CD14-positive monocyte (primary cell): ENCODE results near the gene CEP78. TPM values are rescaled to one million over a fixed set of nuclear protein-coding genes. Genes with fewer than 3 reads are reported as not detected.

Source experiments
- DNase-seq, 3 donors: peaks; one replicate each; pipeline ENCODE4 v3.0.0-alpha.2; 2011 to 2022
- H2AFZ ChIP-seq: 2 replicates; pipeline ENCODE4 v1.6.0; 2012; ENCODE audit warnings: mild to moderate bottlenecking, low read depth, low read length, inconsistent platforms; ENCODE audit not compliant: insufficient read depth, poor library complexity, severe bottlenecking
- H3K27ac ChIP-seq, 2 donors: 1 replicate in 1 of 2; 2 replicates in 1 of 2; pipeline ENCODE4 v1.5.1; 2012 to 2013; ENCODE audit warnings: low read length in 2 of 2, control low read depth in 1 of 2, inconsistent platforms in 1 of 2, low read depth in 1 of 2, mild to moderate bottlenecking in 1 of 2
- H3K27me3 ChIP-seq, 2 donors: one replicate each; pipeline versions ENCODE4 v1.6.0 to v1.6.1; 2011 to 2013; ENCODE audit warnings: low read length in 2 of 2; ENCODE audit not compliant: control insufficient read depth in 2 of 2, insufficient read depth in 2 of 2
- H3K36me3 ChIP-seq, 2 donors: replicated peaks in 1 of 2; 1 replicate in 1 of 2; 2 replicates in 1 of 2; pipeline versions ENCODE4 v1.5.1 to v1.6.1; 2012 to 2013; ENCODE audit warnings: low read length in 2 of 2, control low read depth in 1 of 2, inconsistent platforms in 1 of 2, mild to moderate bottlenecking in 1 of 2; ENCODE audit not compliant: insufficient read depth in 2 of 2, control insufficient read depth in 1 of 2
- H3K4me1 ChIP-seq, 2 donors: 1 replicate in 1 of 2; 2 replicates in 1 of 2; pipeline versions ENCODE4 v1.5.1 to v1.6.1; 2012 to 2013; ENCODE audit warnings: low read length in 2 of 2, control low read depth in 1 of 2, inconsistent platforms in 1 of 2, mild to moderate bottlenecking in 1 of 2, moderate library complexity in 1 of 2; ENCODE audit not compliant: insufficient read depth in 2 of 2, control insufficient read depth in 1 of 2
- H3K4me2 ChIP-seq: replicated peaks from 2 replicates; pipeline ENCODE3; 2012; ENCODE audit warnings: low read length, moderate library complexity, mild to moderate bottlenecking; ENCODE audit not compliant: poor library complexity, severe bottlenecking; ENCODE audit errors: extremely low read depth
- H3K4me3 ChIP-seq, 3 experiments: fragments of 200-600 bp in 1 of 3; sonication (generic) in 1 of 3; replicated peaks in 1 of 3; 1 replicate in 2 of 3; 2 replicates in 1 of 3; pipeline ENCODE4 v1.5.1; 2011 to 2013; ENCODE audit warnings: low read length in 3 of 3, mild to moderate bottlenecking in 3 of 3, control low read depth in 2 of 3, low read depth in 2 of 3, inconsistent platforms in 1 of 3, moderate library complexity in 1 of 3
- H3K79me2 ChIP-seq: 2 replicates; pipeline ENCODE4 v1.6.0; 2012; ENCODE audit warnings: mild to moderate bottlenecking, control low read depth, inconsistent platforms, low read length, moderate library complexity; ENCODE audit not compliant: insufficient read depth
- H3K9ac ChIP-seq: 2 replicates; pipeline ENCODE4 v1.6.0; 2017; ENCODE audit warnings: low read length, mild to moderate bottlenecking; ENCODE audit not compliant: insufficient read depth, poor library complexity, severe bottlenecking
- H3K9me3 ChIP-seq, 2 donors: replicated peaks in 1 of 2; 1 replicate in 1 of 2; 2 replicates in 1 of 2; pipeline versions ENCODE4 v1.5.1 to v1.6.1; 2012 to 2013; ENCODE audit warnings: low read length in 2 of 2, control low read depth in 1 of 2; ENCODE audit not compliant: control insufficient read depth in 1 of 2, insufficient read depth in 1 of 2
- H4K20me1 ChIP-seq: 2 replicates; pipeline ENCODE4 v1.6.0; 2012; ENCODE audit warnings: mild to moderate bottlenecking, low read length, control low read depth, moderate library complexity; ENCODE audit not compliant: insufficient read depth
- H3K27ac Mint-ChIP-seq, 7 donors: one replicate each; pipeline ENCODE4 v1.8.0; 2020; ENCODE audit warnings: mild to moderate bottlenecking in 7 of 7, mixed read lengths in 7 of 7, moderate library complexity in 6 of 7, inconsistent platforms in 2 of 7
- H3K27me3 Mint-ChIP-seq, 3 donors: one replicate each; pipeline ENCODE4 v1.8.0; 2021 to 2022; ENCODE audit warnings: low read depth in 3 of 3, mild to moderate bottlenecking in 3 of 3, mixed read lengths in 3 of 3, moderate library complexity in 3 of 3, inconsistent platforms in 1 of 3
- H3K36me3 Mint-ChIP-seq, 2 donors: one replicate each; pipeline ENCODE4 v1.8.0; 2020; ENCODE audit warnings: mixed read lengths in 2 of 2, inconsistent platforms in 1 of 2, mild to moderate bottlenecking in 1 of 2
- H3K4me1 Mint-ChIP-seq: one replicate; pipeline ENCODE4 v1.8.0; 2020; ENCODE audit warnings: mild to moderate bottlenecking, mixed read lengths
- H3K4me3 Mint-ChIP-seq, 2 donors: one replicate each; pipeline ENCODE4 v1.8.0; 2020; ENCODE audit warnings: mild to moderate bottlenecking in 2 of 2, mixed read lengths in 2 of 2, moderate library complexity in 1 of 2
- H3K9me3 Mint-ChIP-seq, 7 donors: one replicate each; pipeline ENCODE4 v1.8.0; 2020 to 2022; ENCODE audit warnings: mixed read lengths in 7 of 7, mild to moderate bottlenecking in 6 of 7, moderate library complexity in 6 of 7, inconsistent platforms in 2 of 7
- CTCF ChIP-seq: fragments of 200-600 bp; IDR thresholded peaks from one replicate; pipeline ENCODE4 v1.8.0; 2022; ENCODE audit warnings: antibody characterized with exemption, mild to moderate bottlenecking
- WGBS: methylation state at CpG from one replicate; pipeline ENCODE4 v1.1.5; 2013; ENCODE audit warnings: missing lambda C conversion rate; ENCODE audit not compliant: insufficient coverage; 5-methylcytosine and 5-hydroxymethylcytosine counted together
- intact Hi-C, 2 donors: fragments of 100-400 bp; cut with micrococcal nuclease; formaldehyde crosslinking; loops; one replicate each; pipeline versions ENCODE4 v1.15.0 to v1.15.1; 2023
- polyA plus RNA-seq, 3 donors: library from polyadenylated mRNA; depleted of rRNA in 1 of 3; unstranded in 2 of 3; stranded (reverse) in 1 of 3; fragments of 300-500 nt in 2 of 3; fragments of >200 nt in 1 of 3; fragmentation: Illumina TruSeq in 2 of 3; gene quantifications; 1 replicate in 2 of 3; 2 replicates in 1 of 3; pipeline ENCODE4 v1.2.3, GENCODE V29; 2012 to 2021

CEP78 gene
- polyA plus RNA-seq, 3 donors = 1.7 to 3.3 (median 2.5) TPM

GRCh38 chr9:78296201-78296892, 60.5 kb downstream of the CEP78 start:
- Mint-ChIP-seq H3K36me3 (peaks cover 0 to 6% of the 10 kb centered on the region in 2 donors), H3K9me3 (peaks cover 0 to 17% (median 7%) of the 10 kb centered on the region in 7 donors), H3K27ac (no peak overlapping the region), H3K4me3 (peak overlapping the region; percentile 82 to 93), H3K27me3 (peaks cover 50 to 64% (median 58%) of the 10 kb centered on the region in 3 donors), H3K4me1 (peaks cover 36% of the 10 kb centered on the region)
- intact Hi-C loops = no loop called here
- no peak for DNase-seq
- H3K9ac ChIP-seq = no peak overlapping the region
- H3K27ac ChIP-seq = no peak overlapping the region
- no peaks in the 10 kb centered on the region for H3K36me3 ChIP-seq
- H3K79me2 ChIP-seq = no peaks in the 10 kb centered on the region
- peaks cover 29 to 52% of the 10 kb centered on the region in 2 donors for H3K27me3 ChIP-seq
- no peaks in the 10 kb centered on the region for H4K20me1 ChIP-seq
- no peak for TF ChIP-seq CTCF
- H3K4me2 ChIP-seq = peak overlapping the region; percentile 90
- peaks cover 22 to 24% of the 10 kb centered on the region in 2 donors for H3K4me1 ChIP-seq
- 5% methylated on average over 26 of the region's 32 CpGs for WGBS
- peak overlapping the region; percentile 32 to 78 (median 58) for H3K4me3 ChIP-seq
- H2AFZ ChIP-seq = peak overlapping the region; percentile 83
- H3K9me3 ChIP-seq = peaks cover 0 to 5% of the 10 kb centered on the region in 2 donors

- Mint-ChIP-seq H3K27me3 (peaks cover 47 to 59% (median 58%) of the 10 kb centered on the region in 3 donors), H3K4me1 (peaks cover 36% of the 10 kb centered on the region), H3K4me3 (peak within 1 kb of the TSS; percentile 82 to 93), H3K9me3 (peaks cover 0 to 17% (median 7%) of the 10 kb centered on the region in 7 donors), H3K27ac (peak within 1 kb of the TSS in 2 of 7 donors; percentile 63 to 72), H3K36me3 (peaks cover 0 to 8% of the 10 kb centered on the region in 2 donors)
- Histone ChIP-seq H3K27me3 (peaks cover 29 to 52% of the 10 kb centered on the region in 2 donors), H4K20me1 (no peaks in the 10 kb centered on the region), H3K36me3 (no peaks in the 10 kb centered on the region), H3K4me1 (peaks cover 22 to 24% of the 10 kb centered on the region in 2 donors), H3K9ac (peak within 1 kb of the TSS; percentile 31), H3K79me2 (no peaks in the 10 kb centered on the region), H3K27ac (no peak within 1 kb of the TSS), H3K4me2 (peak within 1 kb of the TSS; percentile 90), H3K4me3 (peak within 1 kb of the TSS; percentile 32 to 78 (median 58)), H2AFZ (peak within 1 kb of the TSS; percentile 83), H3K9me3 (peaks cover 0 to 5% of the 10 kb centered on the region in 2 donors)
- DNase-seq = peak; percentile 52 to 65 (median 61)
- under 1% methylated on average over 75 of the region's 76 CpGs for WGBS
- intact Hi-C loops = no loop called here
- no peak for TF ChIP-seq CTCF
Measured at GRCh38 chr9:78296893-78297671, 61.2 kb downstream of the CEP78 start, which contains the start of gene PSAT1. Gene PSAT1 (plus strand): TSS chr9:78297125. CDS start chr9:78297211, 86 bp downstream.
